Measurements from ENCODE around the gene ZNF417.
"Not testable (repeated sequence)": the region's sequence is repeated elsewhere in the genome, so short reads cannot be mapped to it uniquely, and the experiment has no call there.

ZNF417 gene

DNA sequence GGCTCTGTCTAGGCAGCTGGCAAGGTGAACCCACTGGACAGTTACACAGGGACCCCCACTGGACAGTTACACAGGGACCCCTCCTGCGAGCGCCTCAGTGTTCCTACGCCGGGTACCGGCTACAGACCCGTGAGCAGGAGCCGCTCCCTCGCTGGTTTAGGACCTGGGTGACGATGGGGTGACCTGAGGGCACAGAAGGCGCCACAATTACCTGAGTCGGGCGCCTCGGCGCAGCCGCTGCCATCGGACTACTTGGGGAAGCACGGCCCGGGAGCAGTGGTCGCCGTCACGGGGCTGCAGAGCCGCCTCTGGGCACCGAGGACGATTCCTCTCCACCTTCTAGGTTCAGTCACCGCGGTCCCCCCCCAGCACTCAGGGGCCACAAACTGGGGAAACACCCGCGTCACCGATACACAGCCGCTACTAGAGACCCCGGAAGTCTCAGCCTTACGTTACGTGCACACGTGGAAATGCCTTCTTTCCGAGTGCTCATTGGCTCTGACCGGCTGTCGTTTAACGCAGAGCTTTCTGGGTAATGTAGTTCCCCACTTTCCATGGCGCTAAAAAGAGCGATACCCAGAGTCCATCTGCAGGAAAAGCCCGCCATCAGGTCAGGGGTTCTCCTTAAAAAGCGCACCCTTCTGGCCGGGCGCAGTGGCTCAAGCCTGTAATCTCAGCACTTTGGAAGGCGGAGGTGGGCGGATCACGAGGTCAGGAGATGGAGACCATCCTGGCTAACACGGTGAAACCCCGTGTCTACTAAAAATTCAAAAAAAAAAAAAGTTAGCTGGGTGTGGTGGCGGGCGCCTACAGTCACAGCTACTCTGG lies at the start of gene ZNF417:
Gene ZNF417 (minus strand): TSS at position 425 of the 828 bp plus-strand sequence. CDS start 181 bp downstream, at position 244.
- DNase-seq = peak; percentile 94

DNA sequence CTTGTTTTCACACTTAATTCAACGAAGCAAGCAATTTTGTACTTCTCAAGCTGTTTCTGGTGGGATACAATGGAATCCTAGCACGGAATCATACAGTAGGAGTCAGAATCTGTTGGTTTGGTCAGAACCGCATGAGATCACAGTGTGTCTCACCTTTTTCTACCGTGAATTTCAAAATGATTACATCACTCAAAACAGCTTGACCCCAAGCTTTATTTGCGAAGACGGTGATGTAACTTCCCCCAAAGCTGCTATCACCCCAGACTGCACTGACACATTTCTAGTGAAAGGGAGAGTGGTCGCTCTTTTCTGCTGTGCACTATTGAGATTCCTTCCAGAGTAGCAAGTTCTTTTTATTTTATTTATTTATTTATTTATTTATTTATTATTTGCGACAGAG lies 48.4 kb upstream of the ZNF417 start:
- DNase-seq = no peak

DNA sequence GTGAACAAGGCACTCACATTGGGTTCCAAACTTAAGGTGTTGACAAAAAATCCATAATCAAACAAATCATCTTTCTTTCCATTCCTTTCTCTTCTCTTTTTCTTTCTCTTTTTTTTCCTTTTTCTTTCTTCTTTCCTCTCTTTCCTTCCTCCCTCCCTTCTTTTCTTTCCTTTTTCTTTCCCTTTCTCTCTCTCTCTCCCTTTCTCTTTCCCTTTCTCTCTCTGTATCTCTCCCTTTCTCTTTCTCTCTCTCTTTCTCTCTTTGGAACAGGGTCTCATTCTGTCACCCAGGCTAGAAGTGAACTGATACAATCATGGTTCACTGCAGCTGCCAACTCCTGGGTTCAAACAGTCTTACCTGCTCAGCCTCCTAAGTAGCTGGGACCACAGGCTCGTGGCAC lies 45.4 kb upstream of the ZNF417 start:
- DNase-seq = no peak

- no peak for DNase-seq
These were observed 38.6 kb upstream of the ZNF417 start for GRCh38 chr19:57954996-57955395.

- DNase-seq = no peak
These were observed 33.3 kb upstream of the ZNF417 start for GRCh38 chr19:57949702-57950101.

DNA sequence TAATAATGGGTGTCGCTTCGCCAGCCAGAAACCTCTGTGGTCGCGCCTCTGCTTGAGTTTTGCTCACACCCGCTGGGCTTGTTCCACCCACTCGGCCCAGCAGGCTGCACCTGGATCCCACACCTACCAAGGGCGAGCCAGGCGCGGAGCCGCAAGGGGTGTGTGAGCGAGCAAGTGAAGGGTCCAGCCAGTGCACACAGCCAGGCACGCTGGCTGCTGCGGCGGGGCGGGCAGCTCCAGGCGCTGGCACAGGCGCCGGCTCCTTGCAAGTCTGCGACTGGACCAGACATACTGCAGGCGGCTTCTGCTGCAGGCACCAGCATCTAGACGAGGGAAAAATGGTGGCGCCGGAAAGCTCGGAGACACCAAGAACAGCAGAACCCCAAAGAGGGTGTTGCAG lies 32.9 kb upstream of the ZNF417 start:
- no peak for DNase-seq

DNA sequence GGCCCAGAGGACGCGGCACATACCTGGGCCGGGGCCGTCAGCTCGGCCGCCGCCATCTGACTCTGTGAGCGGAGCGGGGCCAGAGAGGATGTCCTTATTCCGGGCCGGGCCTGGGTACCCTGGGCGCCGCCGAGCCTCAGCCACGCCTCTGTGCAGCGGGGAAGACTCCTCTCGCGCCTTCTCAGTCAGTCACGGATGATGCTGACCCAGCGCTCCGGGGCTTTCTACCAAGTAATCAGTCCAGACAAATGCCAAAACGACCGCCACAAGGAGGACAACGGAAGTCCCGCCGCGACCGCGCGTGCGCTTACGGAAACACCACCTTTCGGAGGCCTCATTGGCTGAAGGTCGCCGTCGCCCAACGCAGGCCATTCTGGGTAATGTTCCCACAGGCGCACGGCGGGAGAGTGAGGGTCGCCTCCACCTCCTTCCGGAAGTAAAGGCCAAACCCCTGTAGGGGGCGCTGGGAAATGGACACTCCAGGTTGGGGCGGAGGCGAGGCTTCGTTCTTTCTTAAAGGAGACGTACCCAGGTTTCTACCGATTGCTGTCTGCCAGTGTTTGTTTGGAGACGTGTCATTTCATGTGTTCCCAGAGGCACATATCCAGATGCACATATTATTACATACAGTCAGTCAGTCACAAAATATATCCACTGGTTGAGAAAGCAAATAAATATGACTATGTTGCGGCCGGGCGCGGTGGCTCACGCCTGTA lies 31.2 kb upstream of the ZNF417 start, which contains the start of gene ZNF256:
Gene ZNF256 (minus strand): TSS at position 288 of the 716 bp plus-strand sequence. CDS start 232 bp downstream, at position 56.
- DNase-seq = peak; percentile 90

- no peak for DNase-seq
These were observed 30.7 kb upstream of the ZNF417 start for GRCh38 chr19:57947088-57947418.

DNA sequence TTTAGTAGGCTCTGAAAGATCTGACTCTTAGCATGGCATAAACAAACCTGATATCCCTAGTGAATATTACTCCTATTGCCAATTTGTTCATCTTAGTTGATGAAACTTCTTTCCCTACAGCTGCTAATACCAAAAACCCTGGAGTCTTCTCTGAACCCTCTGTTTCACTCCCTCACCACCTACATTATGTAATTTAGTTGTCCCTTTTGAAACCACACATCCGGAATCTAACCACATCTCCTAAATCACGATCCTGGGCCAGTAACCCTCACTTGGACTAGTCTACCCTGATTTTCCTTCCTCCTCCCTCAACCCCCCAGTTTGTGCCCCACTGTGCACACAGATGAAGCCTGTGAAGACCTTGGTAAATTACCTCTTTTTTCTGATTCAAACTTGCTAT lies 29.9 kb upstream of the ZNF417 start:
- no peak for DNase-seq

- DNase-seq = no peak
These were observed 25.2 kb upstream of the ZNF417 start for GRCh38 chr19:57941593-57941992.

GRCh38 chr19:57935731-57936130 lies 19.3 kb upstream of the ZNF417 start:
- DNase-seq = no peak

GRCh38 chr19:57934820-57935665 lies 18.7 kb upstream of the ZNF417 start, which contains the start of gene ZNF418:
Gene ZNF418 (minus strand): TSS chr19:57935402. CDS start chr19:57933822, 1,580 bp downstream.
- DNase-seq = peak; percentile 68

DNA sequence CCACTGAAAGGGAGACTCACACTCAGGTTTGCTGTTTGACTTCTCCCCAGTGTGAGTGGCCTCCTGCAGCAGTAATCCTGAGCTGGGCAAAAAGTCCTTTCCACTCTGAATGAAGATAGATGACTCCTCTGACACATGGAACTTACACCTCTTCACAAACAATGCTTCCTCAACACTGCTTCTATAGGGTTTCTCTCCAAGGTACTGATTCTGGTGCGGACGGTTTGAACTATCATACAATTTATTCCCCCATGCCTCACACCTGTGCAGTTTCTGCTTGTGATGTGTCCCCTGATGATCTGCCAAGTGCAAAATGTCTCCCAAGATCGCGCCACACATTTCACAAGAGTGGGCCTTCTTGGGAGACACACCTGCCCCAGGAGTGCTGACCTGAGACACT lies 11.2 kb upstream of the ZNF417 start:
- no peak for DNase-seq

- DNase-seq = no peak
These were observed 1.9 kb downstream of the ZNF417 start for GRCh38 chr19:57914531-57914930.

DNA sequence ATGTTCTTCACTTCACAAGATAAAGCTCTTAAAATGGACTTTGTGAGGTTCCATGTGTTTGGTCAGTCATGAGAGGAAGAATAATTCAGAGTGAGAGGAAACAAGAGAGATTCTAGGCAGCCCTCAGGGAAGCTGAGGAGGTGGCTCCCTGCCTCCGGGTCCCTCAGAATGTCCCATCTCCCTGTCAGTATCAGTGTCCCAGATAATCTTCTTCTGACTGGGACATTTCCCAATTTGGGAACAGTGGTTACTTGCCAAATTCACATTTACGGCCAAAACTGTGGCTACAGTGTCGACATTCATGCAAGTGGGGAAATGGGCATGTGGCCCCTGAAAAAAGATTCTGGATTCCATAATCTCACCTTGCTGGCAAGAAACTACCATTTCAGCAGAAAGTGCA lies 9.0 kb downstream of the ZNF417 start:
- no peak for DNase-seq

GRCh38 chr19:57905258-57905657 lies 11.1 kb downstream of the ZNF417 start:
- DNase-seq = no peak

- DNase-seq = no peak
These were observed 12.7 kb downstream of the ZNF417 start for GRCh38 chr19:57903618-57904184.

- DNase-seq = no peak
These were observed 16.1 kb downstream of the ZNF417 start for GRCh38 chr19:57900311-57900710.

DNA sequence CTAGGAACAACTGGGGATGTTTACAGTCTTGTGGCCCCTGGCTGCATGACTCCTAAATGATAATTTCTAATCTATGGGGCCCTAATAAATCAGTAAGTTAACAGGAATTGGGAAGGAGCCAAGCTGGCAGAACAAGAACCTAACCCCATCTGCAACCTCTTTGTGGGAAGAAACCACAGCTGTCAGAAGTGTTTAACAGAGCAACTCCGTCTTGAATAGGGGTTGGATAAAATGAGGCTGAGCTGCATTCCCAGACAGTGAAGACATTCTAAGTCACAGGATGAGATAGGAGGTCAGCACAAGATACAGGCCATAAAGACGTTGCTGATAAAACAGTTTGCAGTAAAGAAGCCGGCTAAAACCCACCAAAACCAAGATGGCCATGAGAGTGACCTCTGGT lies 25.7 kb downstream of the ZNF417 start:
- DNase-seq = not testable (repeated sequence)

DNA sequence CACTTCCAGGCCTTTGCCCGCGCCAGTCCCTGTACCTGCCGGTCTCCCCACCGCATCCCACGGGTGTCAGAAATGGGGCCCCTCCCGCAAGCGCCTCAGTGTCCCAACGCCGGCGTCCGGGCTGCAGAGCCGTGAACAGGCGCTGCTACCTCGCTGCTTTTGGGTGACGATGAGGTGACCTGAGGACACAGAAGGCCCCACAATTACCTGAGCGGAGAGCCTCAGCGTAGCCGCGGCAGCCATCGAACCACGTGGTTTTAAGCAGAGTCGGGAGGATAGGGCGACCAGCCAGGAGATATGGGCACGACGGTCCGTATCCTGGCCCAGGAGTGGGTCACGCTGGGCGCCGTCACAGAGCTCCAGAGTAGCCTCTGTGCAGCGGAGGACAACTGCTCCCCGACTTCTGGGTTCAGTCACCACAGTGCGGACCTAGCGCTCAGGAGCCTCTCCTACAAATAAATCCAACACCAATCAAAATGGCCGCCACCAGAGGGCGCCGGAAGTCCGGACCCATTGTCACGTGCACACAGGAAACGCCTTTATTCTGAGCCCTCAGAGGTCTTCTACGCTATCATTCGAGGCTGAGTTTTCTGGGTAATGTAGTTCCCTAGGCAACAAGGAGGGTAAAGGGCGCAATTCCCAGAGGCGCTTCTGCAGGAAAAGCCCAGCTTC lies 27.7 kb downstream of the ZNF417 start, which contains the start of gene ZNF814:
Gene ZNF814 (minus strand): TSS at position 478 of the 672 bp plus-strand sequence. CDS start 235 bp downstream, at position 243.
- DNase-seq = peak; percentile 88

DNA sequence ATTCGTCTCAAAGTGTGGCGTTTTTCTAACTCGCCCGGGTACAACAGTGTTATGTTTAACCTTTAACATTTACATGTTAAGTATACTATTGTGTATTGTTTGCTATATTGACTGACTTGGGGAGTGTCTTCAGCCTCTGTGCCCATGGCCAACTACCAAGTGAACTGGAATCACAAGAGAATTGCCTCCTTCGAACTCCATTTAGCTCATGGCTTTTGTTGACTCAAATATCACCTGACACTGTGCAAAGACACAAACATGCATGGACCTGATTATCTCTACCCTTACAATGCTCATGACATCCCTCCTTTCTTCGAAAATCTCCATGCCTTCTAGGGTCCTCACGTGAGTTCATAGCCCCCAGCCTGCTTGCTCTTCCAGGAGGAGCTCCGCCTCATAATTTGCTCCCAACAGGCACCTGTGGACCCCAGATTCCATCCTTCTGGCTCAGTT lies 28.3 kb downstream of the ZNF417 start:
- no peak for DNase-seq

All from CD4-positive, alpha-beta T cell treated with Interleukin-12 subunit alpha and Interleukin-12 subunit beta, for 1 hour (primary cell).